Sigmoid colon (tissue), 7 donors: Measurements from ENCODE around the gene SRSF5. TPM values are rescaled to one million over a fixed set of nuclear protein-coding genes. Genes with fewer than 3 reads are reported as not detected.
"Not testable (repeated sequence)": the region's sequence is repeated elsewhere in the genome, so short reads cannot be mapped to it uniquely, and the experiment has no call there.

ENCODE experiments used
- DNase-seq: peaks from one replicate; pipeline ENCODE4 v3.0.0-alpha.2; 2019
- H3K27ac ChIP-seq, 4 donors: fragments of 200-600 bp; sonication (generic); one replicate each; pipeline ENCODE4 v1.5.1; 2016 to 2019; ENCODE audit warnings: mild to moderate bottlenecking in 1 of 4
- H3K27me3 ChIP-seq, 3 donors: fragments of 200-600 bp; sonication (generic); one replicate each; pipeline ENCODE4 v1.5.1; 2019; ENCODE audit warnings: mild to moderate bottlenecking in 1 of 3
- H3K36me3 ChIP-seq, 4 donors: fragments of 200-600 bp; sonication (generic); one replicate each; pipeline ENCODE4 v1.5.1; 2016 to 2019
- H3K4me1 ChIP-seq, 4 donors: fragments of 200-600 bp; sonication (generic); one replicate each; pipeline ENCODE4 v1.5.1; 2017 to 2019
- H3K4me3 ChIP-seq, 4 donors: fragments of 200-600 bp; sonication (generic); one replicate each; pipeline ENCODE4 v1.5.1; 2017 to 2019; ENCODE audit warnings: mild to moderate bottlenecking in 2 of 4, moderate library complexity in 1 of 4
- H3K9me3 ChIP-seq, 4 donors: fragments of 200-600 bp in 3 of 4; sonication (generic) in 3 of 4; one replicate each; pipeline versions ENCODE4 v1.5.1 to v1.6.1; 2013 to 2019
- EP300 ChIP-seq, 4 donors: sonication (generic); formaldehyde crosslinking; IDR thresholded peaks; one replicate each; pipeline ENCODE4 v1.6.1; 2017; ENCODE audit warnings: antibody characterized with exemption in 4 of 4
- POLR2A ChIP-seq, 2 donors: fragments of 450-650 bp; IDR thresholded peaks; one replicate each; pipeline ENCODE4 v1.6.1; 2016; ENCODE audit warnings: antibody characterized with exemption in 2 of 2, mild to moderate bottlenecking in 2 of 2, moderate library complexity in 2 of 2
- POLR2AphosphoS5 ChIP-seq, 4 donors: sonication (generic); formaldehyde crosslinking; IDR thresholded peaks; one replicate each; pipeline ENCODE4 v1.6.1; 2017; ENCODE audit warnings: antibody characterized with exemption in 4 of 4
- WGBS, 2 donors: extraction: QIAGEN DNeasy Blood & Tissue Kit; methylation state at CpG; one replicate each; pipeline ENCODE4 v1.1.7; 2013; 5-methylcytosine and 5-hydroxymethylcytosine counted together
- intact Hi-C: fragments of 100-400 bp; cut with DNase I; formaldehyde crosslinking; loops from one replicate; pipeline ENCODE4 v1.15.1; 2023
- polyA plus RNA-seq, 3 donors: library from polyadenylated mRNA; stranded (reverse); fragments of 200-250 nt; gene quantifications; one replicate each; pipeline ENCODE4 v1.2.3, GENCODE V29; 2013
- total RNA-seq, 4 donors: library from RNA; depleted of rRNA; stranded (reverse); fragments of >200 nt; gene quantifications; one replicate each; pipeline ENCODE4 v1.1.0, GENCODE V29; 2016
- TF ChIP-seq, protein P1 (sequence below), 4 experiments: fragments of 450-650 bp in 3 of 4; fragments of 200-600 bp in 1 of 4; IDR thresholded peaks; one replicate each; pipeline ENCODE4 v1.5.1; 2016 to 2019; ENCODE audit warnings: antibody characterized with exemption in 4 of 4, mild to moderate bottlenecking in 3 of 4, moderate library complexity in 2 of 4
- donor health status: healthy with polysubstance abuse.
- donor health status: Bipolar disorder and iron deficiency.
- donor health status: healthy.

SRSF5 gene
- total and polyA plus RNA-seq, 7 donors, result 211 to 366 (median 288) TPM

GRCh38 chr14:69727860-69728259 is 39.1 kb upstream of the SRSF5 start:
- DNase-seq, result no peak
- intact Hi-C loops, result loop anchor here (1.0 kb wide), 2 partner anchors 125 to 143 kb away; no protein-coding TSS in a partner anchor
- Histone ChIP-seq H3K36me3 (no peaks in the 10 kb centered on the region), H3K4me1 (peaks cover 0 to 11% (median 7%) of the 10 kb centered on the region in 4 donors), H3K27ac (peak overlapping the region in 2 of 4 donors; percentile 22 to 66), H3K27me3 (peaks cover 0 to 4% (median 0%) of the 10 kb centered on the region in 3 donors), H3K4me3 (no peak overlapping the region), H3K9me3 (no peaks in the 10 kb centered on the region)
- 87 to 93% methylated on average over 4 of the region's 4 CpGs for WGBS, 2 donors
- TF ChIP-seq, protein P1, sequence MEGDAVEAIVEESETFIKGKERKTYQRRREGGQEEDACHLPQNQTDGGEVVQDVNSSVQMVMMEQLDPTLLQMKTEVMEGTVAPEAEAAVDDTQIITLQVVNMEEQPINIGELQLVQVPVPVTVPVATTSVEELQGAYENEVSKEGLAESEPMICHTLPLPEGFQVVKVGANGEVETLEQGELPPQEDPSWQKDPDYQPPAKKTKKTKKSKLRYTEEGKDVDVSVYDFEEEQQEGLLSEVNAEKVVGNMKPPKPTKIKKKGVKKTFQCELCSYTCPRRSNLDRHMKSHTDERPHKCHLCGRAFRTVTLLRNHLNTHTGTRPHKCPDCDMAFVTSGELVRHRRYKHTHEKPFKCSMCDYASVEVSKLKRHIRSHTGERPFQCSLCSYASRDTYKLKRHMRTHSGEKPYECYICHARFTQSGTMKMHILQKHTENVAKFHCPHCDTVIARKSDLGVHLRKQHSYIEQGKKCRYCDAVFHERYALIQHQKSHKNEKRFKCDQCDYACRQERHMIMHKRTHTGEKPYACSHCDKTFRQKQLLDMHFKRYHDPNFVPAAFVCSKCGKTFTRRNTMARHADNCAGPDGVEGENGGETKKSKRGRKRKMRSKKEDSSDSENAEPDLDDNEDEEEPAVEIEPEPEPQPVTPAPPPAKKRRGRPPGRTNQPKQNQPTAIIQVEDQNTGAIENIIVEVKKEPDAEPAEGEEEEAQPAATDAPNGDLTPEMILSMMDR (IDR thresholded peaks at IDR 0.05), result no peak
- TF ChIP-seq EP300 (IDR thresholded peaks at IDR 0.05) (no peak), POLR2AphosphoS5 (IDR thresholded peaks at IDR 0.05) (no peak), POLR2A (IDR thresholded peaks at IDR 0.05) (no peak)

- intact Hi-C loops, H3K27ac ChIP-seq, DNase-seq, H3K27me3 ChIP-seq, H3K36me3 ChIP-seq, H3K4me1 ChIP-seq, H3K9me3 ChIP-seq, H3K4me3 ChIP-seq: not testable (repeated sequence)
- WGBS, 2 donors, result 91 to 96% methylated on average over 8 of the region's 8 CpGs
Measured at GRCh38 chr14:69731919-69732598, 34.9 kb upstream of the SRSF5 start.

GRCh38 chr14:69736405-69736804 is 30.5 kb upstream of the SRSF5 start:
- H3K4me3 ChIP-seq, DNase-seq, H3K36me3 ChIP-seq, H3K9me3 ChIP-seq, H3K27me3 ChIP-seq, H3K27ac ChIP-seq, intact Hi-C loops, H3K4me1 ChIP-seq: not testable (repeated sequence)
- 83 to 88% methylated on average over 4 of the region's 4 CpGs for WGBS, 2 donors

- no peak for DNase-seq
- H3K36me3 ChIP-seq, result no peaks in the 10 kb centered on the region
- no peak overlapping the region for H3K27ac ChIP-seq
- intact Hi-C loops, result no loop called here
- no peak for TF ChIP-seq POLR2A (IDR thresholded peaks at IDR 0.05)
- no peak overlapping the region for H3K4me3 ChIP-seq
- no peaks in the 10 kb centered on the region for H3K27me3 ChIP-seq
- H3K4me1 ChIP-seq, result no peaks in the 10 kb centered on the region
- 34 to 74% methylated on average over 1 of the region's 1 CpG for WGBS, 2 donors
- H3K9me3 ChIP-seq, result no peaks in the 10 kb centered on the region
Measured at GRCh38 chr14:69741055-69741454, 25.9 kb upstream of the SRSF5 start.

- no peaks in the 10 kb centered on the region for H3K9me3 ChIP-seq
- H3K4me1 ChIP-seq, result no peaks in the 10 kb centered on the region
- H3K27me3 ChIP-seq, result no peaks in the 10 kb centered on the region
- 11 to 57% methylated on average over 1 of the region's 1 CpG for WGBS, 2 donors
- no peak for TF ChIP-seq POLR2A (IDR thresholded peaks at IDR 0.05)
- TF ChIP-seq, protein P1 (IDR thresholded peaks at IDR 0.05), result no peak
- TF ChIP-seq POLR2AphosphoS5 (IDR thresholded peaks at IDR 0.05), result no peak
- no peak for TF ChIP-seq EP300 (IDR thresholded peaks at IDR 0.05)
- no peak for DNase-seq
- no peak overlapping the region for H3K27ac ChIP-seq
- intact Hi-C loops, result no loop called here
- no peaks in the 10 kb centered on the region for H3K36me3 ChIP-seq
- H3K4me3 ChIP-seq, result no peak overlapping the region
Measured at GRCh38 chr14:69749956-69750355, 17.0 kb upstream of the SRSF5 start.

- 54 to 76% methylated on average over 2 of the region's 2 CpGs for WGBS, 2 donors
- DNase-seq, result no peak
- TF ChIP-seq EP300 (IDR thresholded peaks at IDR 0.05) (no peak), POLR2A (IDR thresholded peaks at IDR 0.05) (no peak), POLR2AphosphoS5 (IDR thresholded peaks at IDR 0.05) (no peak)
- TF ChIP-seq, protein P1 (IDR thresholded peaks at IDR 0.05), result no peak
- H3K4me1 ChIP-seq, result no peaks in the 10 kb centered on the region
- no peak overlapping the region for H3K4me3 ChIP-seq
- no peak overlapping the region for H3K27ac ChIP-seq
- no peaks in the 10 kb centered on the region for H3K36me3 ChIP-seq
- intact Hi-C loops, result no loop called here
- no peaks in the 10 kb centered on the region for H3K9me3 ChIP-seq
- H3K27me3 ChIP-seq, result no peaks in the 10 kb centered on the region
Measured at GRCh38 chr14:69750495-69750894, 16.4 kb upstream of the SRSF5 start.
